ENCODE data around the gene KYAT1. TPM values are rescaled to one million over a fixed set of nuclear protein-coding genes. Genes with fewer than 3 reads are reported as not detected.

The KYAT1 gene
- total and polyA plus RNA-seq, 2 of the 8 experiments (the other 6 are each of a cell fraction or from before 2014, with no cell fraction given) = 30.4 to 42.2 TPM

GRCh38 chr9:128877852-128878251, 3.9 kb downstream of the KYAT1 start:
- Histone ChIP-seq H2BK5ac (ENCODE audit: low read depth, low read length) (no peak overlapping the region), H4K5ac (ENCODE audit: insufficient read length, low read depth, low read length) (no peak overlapping the region), H3K4ac (replicated peaks; ENCODE audit: insufficient read length, low read depth, low read length) (no peak overlapping the region), H4K20me1 (replicated peaks in 1 of 2; ENCODE audit: control insufficient read depth in 1 of 2, insufficient read depth in 2 of 2, low read length in 2 of 2) (peaks cover 3 to 4% of the 10 kb centered on the region in 2 experiments), H3K23ac (ENCODE audit: insufficient read length) (no peak overlapping the region), H3K27me3 (replicated peaks in 1 of 4; ENCODE audit: control insufficient read depth in 3 of 4, extremely low read depth in 1 of 4, insufficient read depth in 3 of 4, low read length in 3 of 4) (no peaks in the 10 kb centered on the region), H3K9ac (replicated peaks in 1 of 4; ENCODE audit: extremely low read depth in 1 of 4, low read depth in 3 of 4, low read length in 3 of 4) (no peak overlapping the region), H2BK120ac (replicated peaks; ENCODE audit: low read depth, low read length) (no peak overlapping the region), H3K36me3 (ENCODE audit: control insufficient read depth in 2 of 4, insufficient read depth in 4 of 4, low read length in 3 of 4) (no peaks in the 10 kb centered on the region), H4K8ac (ENCODE audit: extremely low read depth, insufficient read depth, low read length) (no peak overlapping the region), H2BK15ac (ENCODE audit: low read length) (no peak overlapping the region), H3K18ac (ENCODE audit: extremely low read depth, low read length) (no peak overlapping the region), H3K79me1 (ENCODE audit: low read depth, low read length) (peaks cover 10% of the 10 kb centered on the region), H3K56ac (replicated peaks; ENCODE audit: insufficient read length, low read depth, low read length) (no peak overlapping the region), H3K27ac (ENCODE audit: low read depth, low read length) (no peak overlapping the region), H2BK12ac (ENCODE audit: low read depth, low read length) (no peak overlapping the region), H3K4me2 (ENCODE audit: insufficient read depth in 1 of 2, low read depth in 2 of 2, low read length in 2 of 2) (no peak overlapping the region), H2BK20ac (ENCODE audit: low read length) (no peak overlapping the region), H3K9me3 (ENCODE audit: insufficient read depth in 2 of 2, low read depth in 1 of 2, low read length in 1 of 2) (no peaks in the 10 kb centered on the region), H3K4me3 (ENCODE audit: extremely low read depth in 1 of 4, insufficient read depth in 2 of 4, low read depth in 3 of 4, low read length in 4 of 4) (no peak overlapping the region), H4K91ac (replicated peaks; ENCODE audit: insufficient read length, low read length) (no peak overlapping the region), H2AFZ (ENCODE audit: low read length) (no peak overlapping the region), H3K14ac (ENCODE audit: insufficient read length) (no peak overlapping the region), H3K23me2 (ENCODE audit: low read depth, low read length) (peaks cover 5% of the 10 kb centered on the region), H3K79me2 (ENCODE audit: control insufficient read depth in 1 of 2, insufficient read depth in 2 of 2, low read length in 2 of 2) (peaks cover 5 to 57% of the 10 kb centered on the region in 2 experiments), H3K4me1 (replicated peaks in 1 of 4; ENCODE audit: control insufficient read depth in 3 of 4, insufficient read depth in 4 of 4, low read length in 3 of 4) (0 out of 7 replicates have a peak, but pooled peaks cover 0 to 4% (median 0%) of the 10 kb centered on the region in 4 experiments), H2AK5ac (ENCODE audit: low read depth, low read length) (no peak overlapping the region)
- DNase-seq (ENCODE audit: low read depth in 1 of 2, low spot score in 2 of 2) = no peak
- FAIRE-seq = no peak
- ChIA-PET POLR2A (ENCODE audit: partially characterized antibody) (interaction anchor here (0.7 to 2.0 kb wide), 8 partner anchors 9 to 182 kb away, joined by 3 to 10 read pairs (median 3); partner anchors contain the start of gene ZER1), CTCF (ENCODE audit: partially characterized antibody) (interaction anchor here (0.6 to 12.6 kb wide), 24 partner anchors 9 to 947 kb away, joined by 3 to 133 read pairs (median 3); partner anchors contain the start of genes ENDOG, PHYHD1 and PIP5KL1)
- WGBS, 2 experiments (ENCODE audit: extremely low coverage in 1 of 2, insufficient coverage in 1 of 2, insufficient read length in 1 of 2, insufficient replicate concordance in 2 of 2, low coverage in 1 of 2, low lambda C conversion rate in 2 of 2, missing lambda C conversion rate in 1 of 2) = 99% methylated on average over 5 of the region's 5 CpGs; no CpG with 5 or more reads in 1 of the 2 experiments
- no peak for TF ChIP-seq SIRT6 (IDR thresholded peaks at IDR 0.05; ENCODE audit: low read length)
- TF ChIP-seq BCL11A (IDR thresholded peaks at IDR 0.05; ENCODE audit: low read depth in 2 of 2, low read length in 2 of 2) = no peak
- no peak for TF ChIP-seq CEBPB (IDR thresholded peaks at IDR 0.05; ENCODE audit: low read depth, low read length)
- no peak for TF ChIP-seq EZH2 (IDR thresholded peaks at IDR 0.05; ENCODE audit: low read depth, low read length, severe bottlenecking)
- no peak for TF ChIP-seq NRF1 (IDR thresholded peaks at IDR 0.05; ENCODE audit: low read depth, low read length)

Data from H1 (cell line).